ENCODE measurements around the gene PMEPA1.

The PMEPA1 gene

DNA sequence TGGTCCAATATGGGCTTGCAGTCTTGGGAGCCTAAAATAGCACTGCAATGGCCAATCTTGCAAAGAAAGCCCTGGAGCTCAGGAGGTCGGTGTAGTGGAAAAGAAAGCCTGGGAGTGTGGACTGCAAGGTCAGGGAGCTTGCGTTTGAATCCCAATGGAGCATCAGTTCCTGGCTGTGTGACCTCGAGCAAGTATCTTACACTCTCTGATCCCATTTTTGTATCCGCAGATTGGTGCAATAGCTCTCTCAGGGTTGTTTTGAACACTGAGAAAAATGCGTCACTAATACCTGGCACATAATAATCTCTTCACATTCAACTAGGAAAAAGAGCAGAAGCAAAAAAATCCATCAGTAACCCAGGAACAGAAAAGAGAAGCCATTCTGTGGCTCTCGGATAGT, 7.3 kb downstream of the PMEPA1 start:
- no peak overlapping the region for H3K4me3 ChIP-seq (ENCODE audit: low read depth, low read length)
- DNase-seq (ENCODE audit: low read depth): no peak
- TF ChIP-seq, protein P1, sequence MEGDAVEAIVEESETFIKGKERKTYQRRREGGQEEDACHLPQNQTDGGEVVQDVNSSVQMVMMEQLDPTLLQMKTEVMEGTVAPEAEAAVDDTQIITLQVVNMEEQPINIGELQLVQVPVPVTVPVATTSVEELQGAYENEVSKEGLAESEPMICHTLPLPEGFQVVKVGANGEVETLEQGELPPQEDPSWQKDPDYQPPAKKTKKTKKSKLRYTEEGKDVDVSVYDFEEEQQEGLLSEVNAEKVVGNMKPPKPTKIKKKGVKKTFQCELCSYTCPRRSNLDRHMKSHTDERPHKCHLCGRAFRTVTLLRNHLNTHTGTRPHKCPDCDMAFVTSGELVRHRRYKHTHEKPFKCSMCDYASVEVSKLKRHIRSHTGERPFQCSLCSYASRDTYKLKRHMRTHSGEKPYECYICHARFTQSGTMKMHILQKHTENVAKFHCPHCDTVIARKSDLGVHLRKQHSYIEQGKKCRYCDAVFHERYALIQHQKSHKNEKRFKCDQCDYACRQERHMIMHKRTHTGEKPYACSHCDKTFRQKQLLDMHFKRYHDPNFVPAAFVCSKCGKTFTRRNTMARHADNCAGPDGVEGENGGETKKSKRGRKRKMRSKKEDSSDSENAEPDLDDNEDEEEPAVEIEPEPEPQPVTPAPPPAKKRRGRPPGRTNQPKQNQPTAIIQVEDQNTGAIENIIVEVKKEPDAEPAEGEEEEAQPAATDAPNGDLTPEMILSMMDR (IDR thresholded peaks at IDR 0.05; ENCODE audit: control insufficient read depth, extremely low read depth, insufficient read depth): no peak

- TF ChIP-seq, protein P1 (IDR thresholded peaks at IDR 0.05; ENCODE audit: control insufficient read depth, extremely low read depth, insufficient read depth): no peak
- H3K4me3 ChIP-seq (ENCODE audit: low read depth, low read length): no peak overlapping the region
- DNase-seq (ENCODE audit: low read depth): no peak
Observed at GRCh38 chr20:57702091-57702490, 7.7 kb downstream of the PMEPA1 start.

GRCh38 chr20:57701651-57702050, 8.2 kb downstream of the PMEPA1 start:
- DNase-seq (ENCODE audit: low read depth): no peak
- TF ChIP-seq, protein P1 (IDR thresholded peaks at IDR 0.05; ENCODE audit: control insufficient read depth, extremely low read depth, insufficient read depth): no peak
- H3K4me3 ChIP-seq (ENCODE audit: low read depth, low read length): no peak overlapping the region

- H3K4me3 ChIP-seq (ENCODE audit: low read depth, low read length): no peak overlapping the region
- no peak for DNase-seq (ENCODE audit: low read depth)
- TF ChIP-seq, protein P1 (IDR thresholded peaks at IDR 0.05; ENCODE audit: control insufficient read depth, extremely low read depth, insufficient read depth): no peak
Observed at GRCh38 chr20:57701090-57701489, 8.7 kb downstream of the PMEPA1 start.

DNA sequence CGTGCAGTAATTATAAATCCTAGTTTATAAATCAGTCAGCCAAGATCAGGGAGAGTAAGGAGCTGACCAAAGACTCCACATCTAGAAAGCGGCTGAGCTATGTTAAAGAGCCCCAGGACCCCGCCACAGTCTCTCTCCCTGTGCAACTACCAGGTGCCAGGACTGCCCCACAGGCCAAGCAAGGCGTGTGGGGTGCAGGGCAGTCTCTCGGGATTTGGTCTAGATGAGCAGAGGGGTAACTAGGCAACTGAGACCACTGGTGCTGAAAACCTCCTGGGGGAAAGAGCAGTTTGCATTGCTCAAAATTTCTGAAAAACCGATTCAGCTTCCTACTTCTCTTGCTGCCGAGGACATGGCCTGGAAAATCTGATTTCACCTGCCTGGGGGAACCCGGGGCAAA, 10.4 kb downstream of the PMEPA1 start:
- no peak for DNase-seq (ENCODE audit: low read depth)
- no peak overlapping the region for H3K4me3 ChIP-seq (ENCODE audit: low read depth, low read length)
- TF ChIP-seq, protein P1 (IDR thresholded peaks at IDR 0.05; ENCODE audit: control insufficient read depth, extremely low read depth, insufficient read depth): no peak

DNA sequence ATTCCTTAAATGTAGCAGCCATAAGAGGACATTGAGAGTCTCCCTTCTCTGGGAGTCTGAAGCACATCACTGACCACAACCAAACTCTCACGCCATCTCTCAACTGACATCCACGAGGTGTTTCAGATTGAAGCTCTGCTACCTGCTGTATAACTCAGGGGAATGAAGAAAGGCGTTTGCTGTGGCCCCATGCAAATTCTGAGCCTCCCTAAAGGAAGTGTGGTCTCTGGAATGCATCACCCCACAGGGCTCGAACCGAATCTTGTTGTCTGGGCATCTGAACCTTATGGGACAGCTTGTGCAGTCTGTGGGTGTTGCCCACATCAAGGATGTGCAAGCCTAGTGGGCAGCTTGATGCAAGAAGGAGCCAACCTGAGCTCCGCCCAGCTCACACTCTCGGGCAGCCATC, 10.9 kb downstream of the PMEPA1 start:
- H3K4me3 ChIP-seq (ENCODE audit: low read depth, low read length): no peak overlapping the region
- TF ChIP-seq, protein P1 (IDR thresholded peaks at IDR 0.05; ENCODE audit: control insufficient read depth, extremely low read depth, insufficient read depth): no peak
- no peak for DNase-seq (ENCODE audit: low read depth)

DNA sequence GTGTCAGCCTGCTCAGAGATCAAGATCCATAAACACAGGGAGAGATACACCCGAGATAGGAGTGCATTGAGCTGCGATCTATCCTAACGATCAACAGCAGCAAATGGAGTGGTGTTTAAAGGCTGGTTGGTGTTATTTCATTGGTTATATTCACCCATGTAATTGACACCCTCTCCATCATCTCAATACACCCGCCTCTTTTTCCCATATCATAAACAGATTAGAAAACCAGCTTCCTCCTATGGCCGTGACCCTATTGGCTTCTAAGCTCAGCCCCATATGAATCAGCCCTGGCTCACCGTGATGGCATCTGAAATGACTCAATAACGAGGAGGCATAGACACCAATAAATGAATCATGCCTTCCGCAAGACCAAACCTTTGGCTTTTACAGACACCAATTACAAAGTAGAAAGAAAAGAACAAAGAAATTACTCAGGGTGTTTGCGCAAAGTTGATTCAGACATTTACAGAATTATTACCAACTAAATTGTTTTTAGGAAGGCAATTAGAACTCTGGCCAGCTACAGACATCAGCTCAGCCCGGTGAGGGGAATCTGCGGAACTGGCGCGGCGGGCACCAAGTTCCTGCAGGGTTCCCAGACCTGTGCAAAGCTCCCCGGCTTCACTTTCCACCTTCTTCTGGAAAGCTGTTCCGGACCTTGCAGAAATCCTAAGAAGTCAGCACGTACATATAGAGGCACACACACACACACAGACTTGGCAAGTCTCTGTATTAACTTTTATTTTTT, 11.5 kb downstream of the PMEPA1 start:
- no peak overlapping the region for H3K4me3 ChIP-seq (ENCODE audit: low read depth, low read length)
- DNase-seq (ENCODE audit: low read depth): no peak
- TF ChIP-seq, protein P1 (IDR thresholded peaks at IDR 0.05; ENCODE audit: control insufficient read depth, extremely low read depth, insufficient read depth): no peak

Measured in LNCaP clone FGC (cell line).